GM19240 (cell line): ENCODE results near the gene PAIP2.
"Not testable (repeated sequence)": the region's sequence is repeated elsewhere in the genome, so short reads cannot be mapped to it uniquely, and the experiment has no call there.

Source experiments
- DNase-seq: peaks from one replicate; pipeline ENCODE4 v3.0.0; 2011; ENCODE audit warnings: low spot score; ENCODE audit not compliant: insufficient read length

The PAIP2 gene

GRCh38 chr5:139378101-139378825 is 36.6 kb downstream of the PAIP2 start:
- DNase-seq = no peak

DNA sequence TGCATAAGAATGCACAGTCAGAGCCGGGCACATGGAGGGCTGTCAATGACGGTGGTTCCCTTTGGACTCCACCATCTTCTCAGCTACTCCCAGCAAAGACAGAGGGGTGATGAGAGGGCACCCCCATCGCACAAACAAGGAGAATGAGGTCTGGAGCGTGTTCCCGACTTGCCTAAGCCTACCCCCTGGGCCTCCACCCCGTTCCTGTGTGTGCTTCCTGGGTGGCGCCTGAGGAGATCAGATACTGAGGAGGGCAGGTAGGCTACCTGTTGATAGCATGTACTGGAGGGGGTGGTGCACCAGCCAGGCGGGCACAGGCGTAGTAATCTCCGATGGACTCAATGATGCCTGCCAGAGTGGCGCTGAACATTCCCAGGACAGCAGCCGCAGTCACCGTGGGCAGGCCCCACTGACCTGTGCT is 37.3 kb downstream of the PAIP2 start:
- DNase-seq = no peak

DNA sequence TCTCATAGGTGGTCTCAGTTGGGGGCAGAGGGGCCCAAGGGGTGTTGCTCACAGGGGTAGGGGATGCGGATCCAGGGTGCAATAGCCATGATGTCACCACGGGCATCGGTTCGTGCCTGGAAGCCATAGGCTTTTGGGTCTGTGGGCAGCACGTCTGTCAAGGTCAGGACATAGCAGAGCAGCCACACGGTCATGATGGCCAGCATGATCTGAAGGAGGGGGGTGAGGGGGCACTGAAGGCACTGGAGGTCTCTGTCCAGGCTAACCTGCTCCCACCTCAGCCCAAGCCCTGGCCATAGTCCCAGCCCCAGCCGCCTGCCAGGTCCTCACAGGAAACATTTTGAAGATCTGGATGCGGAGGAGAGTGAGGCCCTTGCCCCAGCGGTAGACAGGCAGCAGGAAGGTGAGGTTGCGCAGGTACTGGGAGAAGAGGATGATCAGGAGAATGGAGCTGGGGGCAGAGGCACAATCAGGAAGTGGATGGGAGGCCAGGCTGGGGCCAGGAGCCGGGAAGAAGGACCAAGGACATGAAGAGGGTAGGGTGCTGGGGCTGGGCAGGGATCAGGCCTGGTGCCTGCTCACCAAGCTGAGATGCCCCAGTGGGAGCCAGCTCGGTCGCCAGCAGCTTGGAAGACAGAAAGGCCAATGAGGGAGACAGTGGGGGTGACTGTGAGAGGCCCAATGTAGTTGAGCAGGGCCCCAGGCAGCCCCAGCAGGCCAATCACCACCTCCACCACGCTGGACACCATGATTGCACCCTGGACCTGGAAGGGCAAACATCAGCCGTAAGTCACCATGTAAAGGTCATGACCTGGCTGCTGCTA is 38.2 kb downstream of the PAIP2 start:
- DNase-seq = no peak

DNA sequence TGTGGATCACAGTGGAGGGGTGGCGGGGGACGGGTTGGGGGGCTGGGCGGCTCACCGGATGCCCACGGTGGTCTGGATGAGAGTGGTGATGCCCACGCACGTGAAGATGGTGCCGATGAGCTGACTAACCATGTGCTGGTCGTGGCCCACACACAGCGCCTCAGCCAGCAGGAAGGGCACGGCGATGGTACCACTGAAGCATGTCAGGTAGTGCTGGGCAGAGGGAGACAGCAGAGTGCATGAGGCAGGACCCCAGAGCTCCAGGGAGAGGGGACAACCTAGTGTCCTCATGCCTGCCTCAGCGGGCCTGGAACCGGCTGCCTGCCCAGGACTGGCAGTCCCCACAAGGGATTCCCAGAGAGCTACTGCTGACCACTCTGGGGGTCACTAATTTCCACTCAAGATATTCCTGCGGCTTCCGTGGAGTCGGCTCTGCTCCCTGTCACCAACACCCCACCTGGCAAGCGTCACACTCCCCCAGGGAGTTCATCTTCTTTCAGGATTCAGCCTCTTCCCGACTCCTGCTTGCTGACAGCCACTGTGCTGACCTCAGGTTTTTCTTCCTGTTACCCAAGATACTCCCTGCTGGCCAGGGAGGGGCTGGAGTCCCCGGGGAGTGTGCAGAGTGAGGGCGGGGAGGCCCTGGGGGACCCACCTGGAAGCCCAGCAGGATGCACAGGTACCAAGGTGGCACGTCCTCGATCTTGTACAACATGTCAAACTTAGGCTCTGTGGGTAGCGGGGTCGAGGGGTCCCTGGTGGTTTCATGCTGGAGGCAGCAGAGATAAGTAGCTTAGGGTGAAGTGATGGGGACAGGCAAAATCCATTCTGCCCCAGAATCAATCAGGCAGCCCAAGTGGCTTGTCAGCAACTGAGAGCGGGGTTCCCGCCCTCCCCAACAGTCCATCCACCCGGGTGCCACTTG is 40.4 kb downstream of the PAIP2 start:
- DNase-seq = no peak

DNA sequence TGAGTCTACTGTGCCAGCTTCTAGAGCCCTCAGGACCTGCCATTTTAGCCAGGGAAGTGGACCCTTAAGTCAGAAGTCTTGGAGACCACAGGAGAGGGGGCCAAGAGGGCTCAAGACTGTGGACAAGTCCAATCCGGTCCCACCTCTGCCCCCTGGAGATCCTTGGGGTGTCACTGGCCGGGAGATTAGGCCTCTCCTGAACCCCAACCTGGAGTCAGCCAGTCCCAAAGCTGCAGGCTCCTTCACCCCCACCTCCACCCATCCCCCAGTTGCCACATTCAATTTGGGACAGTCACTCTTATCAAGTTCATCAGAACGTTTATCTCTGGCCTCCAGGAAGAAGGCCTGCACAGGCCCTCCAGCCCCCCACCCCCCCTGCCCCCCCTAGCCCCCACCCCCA is 41.2 kb downstream of the PAIP2 start:
- DNase-seq = no peak

DNA sequence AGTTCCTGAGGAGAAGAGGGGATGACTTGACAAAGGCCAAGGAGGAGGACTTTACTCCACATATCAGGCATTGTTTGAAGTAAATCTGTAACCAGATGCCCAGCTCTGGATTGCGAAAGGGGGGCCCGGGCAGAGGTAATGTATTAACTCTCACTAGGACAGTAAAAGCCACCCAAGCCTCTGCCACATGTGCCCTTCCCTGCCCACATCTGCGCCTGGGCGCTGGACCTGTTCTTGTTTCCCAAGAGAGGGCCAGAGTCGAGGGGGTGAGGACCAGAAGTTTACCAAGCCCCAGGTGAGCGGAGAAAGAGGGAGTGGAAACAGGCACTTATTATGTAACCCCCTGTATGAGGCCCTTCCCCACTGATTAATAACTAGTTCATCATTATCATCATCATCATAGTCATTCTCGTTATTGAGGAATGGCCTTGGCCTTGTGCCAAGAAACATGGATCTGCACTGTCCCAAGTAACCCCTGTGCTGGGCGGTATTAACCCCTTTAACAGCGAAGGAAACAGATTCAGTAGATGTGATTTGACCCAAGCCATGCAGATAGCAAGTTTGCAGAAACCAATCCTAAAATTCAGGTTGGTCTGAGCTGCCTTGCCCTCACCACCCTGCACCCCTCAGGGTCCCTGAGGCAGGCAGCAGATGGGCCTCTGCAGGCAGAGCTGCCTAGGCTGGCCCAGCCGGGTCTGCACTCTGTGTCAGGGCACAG is 41.8 kb downstream of the PAIP2 start, which contains the start of gene SLC23A1:
TSS of gene SLC23A1 (minus strand) at position 23 of the 718 bp plus-strand sequence. CDS start 44 bp downstream, outside the sequence.
- no peak for DNase-seq

GRCh38 chr5:139383993-139384590 is 42.4 kb downstream of the PAIP2 start:
- DNase-seq = no peak

GRCh38 chr5:139384591-139385051 is 43.0 kb downstream of the PAIP2 start:
- DNase-seq = no peak

GRCh38 chr5:139385061-139386049 is 43.7 kb downstream of the PAIP2 start:
- DNase-seq = no peak

GRCh38 chr5:139386050-139386438 is 44.4 kb downstream of the PAIP2 start:
- no peak for DNase-seq

- DNase-seq = not testable (repeated sequence)
Measured at GRCh38 chr5:139386956-139387355, 45.3 kb downstream of the PAIP2 start.

DNA sequence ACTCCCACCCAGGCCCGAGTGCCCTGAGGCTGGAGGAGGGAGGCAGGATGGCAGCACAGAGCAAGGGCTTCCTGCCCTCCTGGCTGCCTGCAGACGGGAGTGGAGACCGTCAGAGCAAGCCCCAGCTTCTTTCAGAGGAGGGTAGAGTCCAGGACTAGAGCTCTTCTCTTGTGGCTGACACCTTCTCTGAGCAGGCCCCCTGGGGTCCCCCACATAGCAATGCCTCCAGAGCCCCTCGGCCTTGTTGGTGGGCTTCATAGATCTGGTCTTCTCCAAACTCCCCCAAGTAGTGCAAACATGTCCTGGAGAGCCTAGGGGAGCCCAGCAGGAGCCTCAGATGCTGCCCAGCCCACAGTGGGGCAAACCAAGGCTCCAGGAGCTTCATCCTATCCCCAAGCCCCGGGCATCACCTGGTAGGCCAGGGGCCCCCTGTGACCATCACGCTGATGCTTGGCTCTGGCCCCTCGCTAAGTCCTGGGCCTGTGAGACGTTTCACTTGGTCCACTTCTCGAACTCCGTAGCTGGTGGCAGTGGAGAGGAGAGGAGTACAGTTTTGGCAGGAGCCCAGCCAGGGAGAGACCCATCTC is 46.0 kb downstream of the PAIP2 start:
- DNase-seq = no peak

- DNase-seq = no peak
Measured at GRCh38 chr5:139388198-139388821, 46.7 kb downstream of the PAIP2 start.

DNA sequence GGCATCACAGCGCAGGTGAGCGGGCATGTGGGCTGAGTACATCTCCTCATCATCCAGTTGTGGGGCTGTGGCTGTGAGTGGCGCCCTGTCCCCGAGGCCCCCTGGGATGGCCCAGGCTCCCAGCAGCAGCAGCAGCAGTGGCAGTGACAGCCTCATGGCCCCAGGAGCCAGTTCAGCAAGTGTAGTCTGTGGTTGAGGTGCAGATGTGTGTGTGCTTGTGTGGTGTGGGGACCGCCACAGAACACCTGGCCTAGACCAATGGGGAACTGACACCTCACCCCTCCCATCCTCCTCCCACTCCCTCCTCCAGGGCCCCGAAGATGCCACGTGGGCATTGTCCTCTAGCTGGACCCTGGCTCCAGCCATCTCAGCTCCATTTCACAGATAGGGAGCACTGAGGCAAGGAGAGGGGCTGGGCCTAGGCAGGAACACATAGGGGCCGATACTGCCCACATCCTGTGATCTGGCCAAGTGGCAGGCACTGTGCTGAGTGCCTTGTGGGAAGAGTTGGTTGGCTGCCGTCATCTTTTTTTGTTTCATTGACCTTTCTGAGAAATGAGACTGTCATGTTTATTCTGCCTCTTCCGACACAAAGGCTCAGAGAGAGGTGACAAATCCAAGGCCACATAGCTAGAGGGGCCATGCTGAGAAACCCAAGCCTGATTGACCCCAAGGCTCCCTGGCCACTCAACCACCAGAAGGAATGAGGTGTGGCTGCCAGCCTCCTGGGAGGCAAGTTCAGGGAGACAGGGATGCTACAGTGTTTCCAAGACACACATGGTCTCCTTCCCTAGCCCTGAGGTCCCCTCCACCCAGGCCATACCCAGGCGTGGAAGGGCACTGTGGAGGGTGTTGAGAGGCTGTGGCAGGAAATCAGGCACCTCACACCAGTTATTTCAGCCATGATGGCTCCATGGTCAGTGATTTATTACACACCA is 48.3 kb downstream of the PAIP2 start, which contains the start of gene MZB1:
TSS of gene MZB1 (minus strand) at position 213 of the 938 bp plus-strand sequence. CDS start at position 156, 57 bp downstream.
- DNase-seq = peak; percentile 78

- DNase-seq = no peak
Measured at GRCh38 chr5:139390639-139391569, 49.2 kb downstream of the PAIP2 start.
